GM12872 (cell line): ENCODE data around the gene WDR64.

ENCODE experiments used
- TF ChIP-seq, protein P1 (sequence below): IDR thresholded peaks from 3 replicates; pipeline ENCODE4 v1.5.1; 2011; ENCODE audit warnings: low read depth, mild to moderate bottlenecking, low read length, moderate library complexity; ENCODE audit not compliant: insufficient read depth

WDR64 gene

DNA sequence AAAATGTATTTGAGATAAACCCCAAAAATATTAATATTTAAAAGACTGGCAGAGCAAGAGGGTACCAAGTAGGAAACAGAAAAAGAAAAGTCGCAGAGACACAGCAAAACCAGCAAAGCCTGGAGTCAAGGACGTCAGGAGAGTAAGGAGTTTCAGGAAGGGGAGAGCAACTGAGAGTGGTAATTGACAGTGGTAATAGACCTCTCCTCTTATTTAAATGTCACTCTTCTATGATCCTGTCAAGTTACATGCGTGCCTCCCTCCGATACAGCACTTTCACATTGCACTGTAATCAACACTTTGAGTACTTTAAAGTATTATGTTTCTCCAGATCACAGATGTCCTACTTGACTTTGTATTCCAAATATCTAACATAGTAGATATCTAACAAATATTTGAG, 113.3 kb downstream of the WDR64 start:
- TF ChIP-seq, protein P1, sequence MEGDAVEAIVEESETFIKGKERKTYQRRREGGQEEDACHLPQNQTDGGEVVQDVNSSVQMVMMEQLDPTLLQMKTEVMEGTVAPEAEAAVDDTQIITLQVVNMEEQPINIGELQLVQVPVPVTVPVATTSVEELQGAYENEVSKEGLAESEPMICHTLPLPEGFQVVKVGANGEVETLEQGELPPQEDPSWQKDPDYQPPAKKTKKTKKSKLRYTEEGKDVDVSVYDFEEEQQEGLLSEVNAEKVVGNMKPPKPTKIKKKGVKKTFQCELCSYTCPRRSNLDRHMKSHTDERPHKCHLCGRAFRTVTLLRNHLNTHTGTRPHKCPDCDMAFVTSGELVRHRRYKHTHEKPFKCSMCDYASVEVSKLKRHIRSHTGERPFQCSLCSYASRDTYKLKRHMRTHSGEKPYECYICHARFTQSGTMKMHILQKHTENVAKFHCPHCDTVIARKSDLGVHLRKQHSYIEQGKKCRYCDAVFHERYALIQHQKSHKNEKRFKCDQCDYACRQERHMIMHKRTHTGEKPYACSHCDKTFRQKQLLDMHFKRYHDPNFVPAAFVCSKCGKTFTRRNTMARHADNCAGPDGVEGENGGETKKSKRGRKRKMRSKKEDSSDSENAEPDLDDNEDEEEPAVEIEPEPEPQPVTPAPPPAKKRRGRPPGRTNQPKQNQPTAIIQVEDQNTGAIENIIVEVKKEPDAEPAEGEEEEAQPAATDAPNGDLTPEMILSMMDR: no peak

DNA sequence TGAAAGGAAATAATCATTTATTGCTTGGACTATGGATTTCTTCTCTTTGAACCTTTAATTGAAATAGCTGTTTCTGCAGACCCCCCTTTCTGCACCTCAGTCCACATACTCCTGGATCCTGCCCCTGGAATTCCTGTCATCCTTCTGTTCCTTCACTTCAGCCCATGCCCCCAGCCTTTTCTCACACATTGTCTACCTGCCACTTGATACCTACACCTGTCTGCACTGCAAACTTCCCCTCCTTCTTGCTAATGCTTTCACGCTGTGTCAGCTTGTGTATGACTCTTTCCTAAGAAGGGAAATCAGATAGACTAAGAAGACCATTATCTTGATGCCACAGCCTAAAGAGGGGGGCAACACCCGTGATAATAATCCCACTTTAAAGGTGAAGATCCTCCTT, 115.7 kb downstream of the WDR64 start:
- TF ChIP-seq, protein P1: no peak

DNA sequence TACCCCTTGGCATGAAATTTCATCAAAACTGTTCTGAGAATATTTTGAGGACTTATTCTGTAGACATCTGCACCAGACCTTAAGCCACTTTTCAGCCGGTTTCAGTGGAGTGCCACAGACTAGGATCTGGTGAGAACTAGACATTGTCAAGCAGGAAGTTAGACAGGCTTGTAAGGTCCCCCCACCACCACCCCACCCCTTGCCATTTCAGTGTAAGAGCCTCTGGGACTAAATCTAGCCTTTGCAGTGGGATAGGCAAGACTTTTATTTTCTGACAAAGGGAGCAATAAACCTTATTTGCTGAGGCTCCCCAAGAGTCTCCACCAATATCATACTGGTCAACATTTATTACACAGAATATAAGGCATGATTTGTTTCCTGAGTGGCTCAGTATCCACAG, 118.0 kb downstream of the WDR64 start:
- TF ChIP-seq, protein P1: no peak

DNA sequence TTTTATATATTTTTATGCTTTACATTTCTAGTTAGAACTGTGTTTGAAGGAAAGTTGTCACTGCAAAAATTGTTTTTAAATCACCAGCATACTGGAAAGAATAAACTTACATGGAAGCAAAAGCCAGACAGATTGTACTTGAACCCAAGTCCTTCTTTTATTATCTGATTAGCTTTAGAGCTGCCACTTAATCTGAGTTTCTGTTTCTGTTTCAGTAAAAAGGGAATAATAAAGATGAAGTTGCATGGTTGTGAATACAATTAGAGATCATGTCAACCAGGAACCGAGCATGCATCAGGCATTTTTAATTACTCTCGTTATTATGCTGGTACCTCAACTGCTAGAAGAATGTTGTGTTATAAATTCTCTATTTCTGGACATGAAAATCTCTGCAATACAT, 119.0 kb downstream of the WDR64 start:
- TF ChIP-seq, protein P1: no peak

DNA sequence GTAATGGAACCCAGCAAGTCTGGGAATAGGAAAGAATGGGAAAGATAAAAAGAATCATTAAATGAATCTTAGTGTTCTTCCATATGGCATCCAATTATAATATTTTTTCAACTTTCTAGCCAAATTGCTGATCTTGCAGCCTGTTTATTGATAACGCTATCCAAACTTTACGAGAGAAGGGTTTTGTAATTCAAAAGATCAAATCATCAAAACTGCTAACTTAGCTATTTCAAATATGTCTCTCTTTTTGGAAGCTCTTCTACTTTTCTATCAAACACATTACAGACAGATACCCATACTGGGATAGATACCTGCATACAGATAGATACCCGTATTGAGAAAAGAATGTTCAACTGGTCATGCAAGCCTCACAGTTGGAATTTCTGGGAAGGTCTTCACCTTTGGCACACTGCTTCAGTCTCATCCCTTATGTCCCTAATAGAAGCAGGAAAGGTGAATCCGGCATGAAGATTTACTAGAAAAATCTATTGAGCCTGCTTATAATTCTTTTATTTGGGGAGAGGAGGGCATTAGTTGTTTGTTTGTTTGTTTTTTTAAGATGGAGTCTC, 120.9 kb downstream of the WDR64 start:
- TF ChIP-seq, protein P1: no peak

DNA sequence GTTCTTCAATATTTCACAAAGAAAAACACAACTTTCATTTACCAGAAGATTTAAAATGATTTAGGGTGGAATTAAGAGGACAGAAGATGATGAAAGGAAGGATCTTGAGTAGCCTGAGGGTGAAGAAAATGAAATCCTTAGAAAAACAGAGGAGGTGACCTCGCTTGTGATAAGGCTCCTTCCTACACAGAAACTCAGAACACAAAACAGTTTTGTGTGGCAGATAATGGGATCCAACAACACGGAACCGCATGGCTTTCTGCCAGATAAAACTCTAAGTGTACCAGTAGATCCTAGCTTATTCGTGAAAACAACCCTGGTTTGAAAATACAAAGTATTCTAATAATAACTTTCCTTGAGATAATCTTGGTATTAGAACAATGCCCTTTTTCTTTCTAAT, 121.9 kb downstream of the WDR64 start:
- TF ChIP-seq, protein P1: no peak

DNA sequence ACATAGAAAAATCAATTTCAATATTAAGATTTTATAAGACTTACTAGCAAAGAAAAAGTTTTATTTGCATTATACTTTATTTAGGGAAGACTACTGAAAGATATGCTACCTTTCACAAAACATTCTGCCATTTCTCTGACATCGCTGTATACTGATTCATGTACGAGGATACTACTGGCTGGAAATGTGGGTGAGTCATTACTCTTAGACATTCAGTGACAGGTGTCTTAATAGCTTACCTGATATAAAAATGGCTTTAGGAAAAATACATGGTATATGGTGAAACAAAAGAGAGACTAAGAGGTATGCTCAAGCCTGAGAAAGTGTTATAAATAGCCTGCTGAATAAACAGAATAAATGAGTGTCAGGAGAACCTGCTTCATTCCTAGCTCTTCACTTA, 122.9 kb downstream of the WDR64 start:
- TF ChIP-seq, protein P1: no peak
